Muscle layer of duodenum (tissue), 2 donors: ENCODE measurements around the gene CLN6.
A peak's percentile ranks its signal among the peaks of the same experiment; 100 is the strongest.

Experiments used
- H3K27ac ChIP-seq: one replicate; pipeline ENCODE4 v1.7.0; 2013; ENCODE audit warnings: mild to moderate bottlenecking, low read length
- H3K27me3 ChIP-seq: one replicate; pipeline ENCODE4 v1.7.0; 2013; ENCODE audit warnings: low read depth, mild to moderate bottlenecking, control low read depth, low read length
- H3K36me3 ChIP-seq, 2 donors: one replicate each; pipeline ENCODE4 v1.7.0; 2013; ENCODE audit warnings: low read length in 2 of 2, control low read depth in 1 of 2, mild to moderate bottlenecking in 1 of 2; ENCODE audit not compliant: insufficient read depth in 2 of 2, control insufficient read depth in 1 of 2
- H3K4me1 ChIP-seq, 2 donors: one replicate each; pipeline ENCODE4 v1.7.0; 2013; ENCODE audit warnings: low read length in 2 of 2, mild to moderate bottlenecking in 2 of 2, control low read depth in 1 of 2, moderate library complexity in 1 of 2; ENCODE audit not compliant: insufficient read depth in 2 of 2, control insufficient read depth in 1 of 2
- H3K4me3 ChIP-seq, 2 donors: one replicate each; pipeline ENCODE4 v1.7.0; 2013; ENCODE audit warnings: low read length in 2 of 2, low read depth in 1 of 2, mild to moderate bottlenecking in 1 of 2
- H3K9me3 ChIP-seq, 2 donors: one replicate each; pipeline ENCODE4 v1.7.0; 2013; ENCODE audit warnings: low read length in 2 of 2, control low read depth in 1 of 2, mild to moderate bottlenecking in 1 of 2; ENCODE audit not compliant: control insufficient read depth in 1 of 2
- donor health status: healthy.

The CLN6 gene

GRCh38 chr15:68196445-68197169 lies 32.9 kb downstream of the CLN6 start:
- Histone ChIP-seq H3K4me1 (peaks cover 0 to 16% of the 10 kb centered on the region in 2 donors), H3K27me3 (no peaks in the 10 kb centered on the region), H3K4me3 (no peak overlapping the region), H3K27ac (no peak overlapping the region), H3K9me3 (no peaks in the 10 kb centered on the region), H3K36me3 (peaks cover 12 to 16% of the 10 kb centered on the region in 2 donors)

GRCh38 chr15:68195336-68196112 lies 34.0 kb downstream of the CLN6 start:
- peaks cover 0 to 24% of the 10 kb centered on the region in 2 donors for H3K4me1 ChIP-seq
- peaks cover 12 to 16% of the 10 kb centered on the region in 2 donors for H3K36me3 ChIP-seq
- no peak overlapping the region for H3K27ac ChIP-seq
- H3K4me3 ChIP-seq: no peak overlapping the region
- no peaks in the 10 kb centered on the region for H3K9me3 ChIP-seq
- no peaks in the 10 kb centered on the region for H3K27me3 ChIP-seq

GRCh38 chr15:68192804-68193486 lies 36.6 kb downstream of the CLN6 start:
- H3K9me3 ChIP-seq: no peaks in the 10 kb centered on the region
- H3K4me3 ChIP-seq: no peak overlapping the region
- H3K27me3 ChIP-seq: no peaks in the 10 kb centered on the region
- H3K27ac ChIP-seq: no peak overlapping the region
- H3K4me1 ChIP-seq: peaks cover 13 to 32% of the 10 kb centered on the region in 2 donors
- peaks cover 12 to 16% of the 10 kb centered on the region in 2 donors for H3K36me3 ChIP-seq

- Histone ChIP-seq H3K27ac (peak overlapping the region; percentile 1), H3K27me3 (no peaks in the 10 kb centered on the region), H3K9me3 (no peaks in the 10 kb centered on the region), H3K4me3 (no peak overlapping the region), H3K4me1 (peaks cover 15 to 34% of the 10 kb centered on the region in 2 donors), H3K36me3 (peaks cover 12 to 16% of the 10 kb centered on the region in 2 donors)
These were observed 37.4 kb downstream of the CLN6 start for GRCh38 chr15:68192117-68192516.

GRCh38 chr15:68191555-68191954 lies 38.0 kb downstream of the CLN6 start:
- Histone ChIP-seq H3K9me3 (no peaks in the 10 kb centered on the region), H3K27me3 (no peaks in the 10 kb centered on the region), H3K4me3 (no peak overlapping the region), H3K27ac (peak overlapping the region; percentile 1), H3K36me3 (peaks cover 12 to 16% of the 10 kb centered on the region in 2 donors), H3K4me1 (peaks cover 19 to 31% of the 10 kb centered on the region in 2 donors)

GRCh38 chr15:68190048-68190447 lies 39.5 kb downstream of the CLN6 start:
- no peak overlapping the region for H3K27ac ChIP-seq
- peaks cover 19 to 33% of the 10 kb centered on the region in 2 donors for H3K4me1 ChIP-seq

GRCh38 chr15:68188647-68189046 lies 40.9 kb downstream of the CLN6 start:
- H3K9me3 ChIP-seq: no peaks in the 10 kb centered on the region
- H3K36me3 ChIP-seq: peaks cover 26 to 31% of the 10 kb centered on the region in 2 donors
- peaks cover 19 to 33% of the 10 kb centered on the region in 2 donors for H3K4me1 ChIP-seq
- no peaks in the 10 kb centered on the region for H3K27me3 ChIP-seq
- peak overlapping the region; percentile 59 for H3K27ac ChIP-seq
- H3K4me3 ChIP-seq: no peak overlapping the region

More at GRCh38 chr15:68190048-68190447, 39.5 kb downstream of the CLN6 start:
- H3K4me3 ChIP-seq: no peak overlapping the region
- no peaks in the 10 kb centered on the region for H3K9me3 ChIP-seq
- peaks cover 14 to 17% of the 10 kb centered on the region in 2 donors for H3K36me3 ChIP-seq
- H3K27me3 ChIP-seq: no peaks in the 10 kb centered on the region

GRCh38 chr15:68187559-68187958 lies 42.0 kb downstream of the CLN6 start:
- H3K36me3 ChIP-seq: peaks cover 18 to 35% of the 10 kb centered on the region in 2 donors
- peak overlapping the region; percentile 59 for H3K27ac ChIP-seq
- no peaks in the 10 kb centered on the region for H3K27me3 ChIP-seq
- H3K4me3 ChIP-seq: peak overlapping the region; percentile 28 to 29
- H3K4me1 ChIP-seq: peaks cover 19 to 26% of the 10 kb centered on the region in 2 donors
- H3K9me3 ChIP-seq: no peaks in the 10 kb centered on the region

- Histone ChIP-seq H3K27me3 (no peaks in the 10 kb centered on the region), H3K36me3 (peaks cover 14 to 30% of the 10 kb centered on the region in 2 donors), H3K27ac (peak overlapping the region; percentile 59), H3K4me3 (peak overlapping the region in 1 of 2 donors; percentile 29), H3K9me3 (no peaks in the 10 kb centered on the region), H3K4me1 (peaks cover 19 to 26% of the 10 kb centered on the region in 2 donors)
These were observed 42.7 kb downstream of the CLN6 start for GRCh38 chr15:68186671-68187397.

- no peak overlapping the region for H3K27ac ChIP-seq
- peaks cover 24 to 40% of the 10 kb centered on the region in 2 donors for H3K36me3 ChIP-seq
- peaks cover 17 to 19% of the 10 kb centered on the region in 2 donors for H3K4me1 ChIP-seq
- H3K4me3 ChIP-seq: no peak overlapping the region
- H3K9me3 ChIP-seq: no peaks in the 10 kb centered on the region
- no peaks in the 10 kb centered on the region for H3K27me3 ChIP-seq
These were observed 44.7 kb downstream of the CLN6 start for GRCh38 chr15:68184616-68185480.
